GM18505 (cell line): Measurements from ENCODE around the gene LYST.
A peak's percentile ranks its signal among the peaks of the same experiment; 100 is the strongest.
"Not testable (repeated sequence)": the region's sequence is repeated elsewhere in the genome, so short reads cannot be mapped to it uniquely, and the experiment has no call there.

Experiments
- ATAC-seq: cut with Tn5 transposase; IDR thresholded peaks from one replicate; pipeline ENCODE4 v1.9.1; 2021; ENCODE audit not compliant: unreplicated experiment
- POLR2A ChIP-seq: IDR thresholded peaks from 4 replicates; pipeline ENCODE4 v1.6.1; 2011; ENCODE audit warnings: borderline replicate concordance; ENCODE audit not compliant: insufficient read depth, insufficient read length; ENCODE audit errors: extremely low read depth

LYST gene

DNA sequence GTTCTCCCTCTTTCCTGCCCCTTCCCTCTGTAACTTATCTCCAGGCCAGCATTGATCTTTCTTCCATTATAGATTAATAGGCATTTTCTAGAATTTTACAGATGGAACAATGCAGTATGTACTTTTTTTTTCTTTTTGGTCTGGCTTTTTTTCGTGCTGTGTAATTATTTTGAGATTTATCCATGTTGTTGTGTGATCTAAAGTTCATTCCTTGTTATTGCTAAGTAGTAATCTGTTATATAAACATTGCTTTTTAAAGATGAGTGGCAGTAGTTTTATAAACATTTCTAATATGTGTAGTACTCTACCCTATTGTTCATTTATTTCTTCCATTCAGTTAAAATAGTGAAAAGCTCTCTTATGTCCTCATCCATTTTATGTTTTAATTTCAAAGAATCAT, 5.9 kb downstream of the LYST start:
- ATAC-seq, result no peak
- TF ChIP-seq POLR2A, result no peak

DNA sequence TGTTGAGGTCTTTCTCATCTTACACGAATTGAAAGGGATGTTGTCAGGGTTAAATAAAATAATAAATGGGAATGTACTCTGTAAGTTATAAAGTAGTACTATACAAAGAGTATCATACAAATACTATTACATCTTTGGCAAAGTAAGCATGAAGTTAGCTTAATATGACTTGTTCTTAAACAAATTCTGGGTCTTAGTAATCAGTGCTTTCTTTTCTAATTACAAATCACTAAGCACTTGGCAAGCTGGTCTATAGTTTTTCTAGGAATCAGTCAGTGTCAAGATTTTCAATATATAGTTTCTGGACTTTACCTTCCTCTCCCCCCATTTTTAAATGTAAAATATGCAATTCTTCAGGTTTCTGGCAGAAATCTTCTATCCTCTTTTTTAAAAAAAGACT, 6.9 kb downstream of the LYST start:
- no peak for TF ChIP-seq POLR2A
- ATAC-seq, result no peak

DNA sequence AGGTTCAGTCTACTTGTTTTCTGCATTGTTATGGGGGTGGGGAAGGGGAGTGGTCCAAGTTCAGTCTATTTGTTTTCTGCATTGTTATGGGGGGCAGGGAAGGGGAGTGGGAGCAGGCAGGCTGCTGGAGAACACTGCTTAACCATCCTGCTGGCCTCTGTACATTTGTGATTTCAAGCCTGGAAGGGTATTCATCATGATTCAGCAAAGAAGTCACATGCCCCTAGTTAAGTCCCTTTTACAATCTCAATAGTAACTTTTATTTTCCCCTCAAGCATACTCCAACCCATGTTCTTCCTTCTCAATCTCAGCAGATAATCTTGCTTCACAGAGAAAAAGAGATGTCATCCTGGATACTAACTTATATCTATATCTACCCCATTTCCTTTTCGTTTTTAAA, 7.9 kb downstream of the LYST start:
- no peak for ATAC-seq
- no peak for TF ChIP-seq POLR2A

GRCh38 chr1:235857756-235858155, 8.9 kb downstream of the LYST start:
- TF ChIP-seq POLR2A, result no peak
- ATAC-seq, result no peak

GRCh38 chr1:235855811-235856429, 10.8 kb downstream of the LYST start:
- no peak for TF ChIP-seq POLR2A
- no peak for ATAC-seq

DNA sequence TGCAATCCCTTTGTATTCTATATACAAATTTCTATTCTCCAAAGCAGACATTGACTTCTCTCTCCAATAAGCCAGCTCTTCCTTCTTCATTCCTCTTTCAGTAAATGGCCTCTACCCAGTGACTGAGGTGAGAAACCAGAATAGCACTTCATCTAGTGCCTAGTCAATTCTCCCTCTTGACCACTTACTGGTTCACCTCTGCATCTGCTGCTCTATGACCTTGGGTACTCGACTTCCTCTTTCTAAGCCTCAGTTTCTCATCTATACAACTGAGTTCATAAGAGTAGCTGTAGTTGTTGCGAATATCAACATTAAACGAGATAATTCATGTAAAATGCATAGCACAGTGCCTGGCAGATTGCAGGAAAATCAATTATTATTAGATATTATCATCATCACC, 12.4 kb downstream of the LYST start:
- no peak for TF ChIP-seq POLR2A

DNA sequence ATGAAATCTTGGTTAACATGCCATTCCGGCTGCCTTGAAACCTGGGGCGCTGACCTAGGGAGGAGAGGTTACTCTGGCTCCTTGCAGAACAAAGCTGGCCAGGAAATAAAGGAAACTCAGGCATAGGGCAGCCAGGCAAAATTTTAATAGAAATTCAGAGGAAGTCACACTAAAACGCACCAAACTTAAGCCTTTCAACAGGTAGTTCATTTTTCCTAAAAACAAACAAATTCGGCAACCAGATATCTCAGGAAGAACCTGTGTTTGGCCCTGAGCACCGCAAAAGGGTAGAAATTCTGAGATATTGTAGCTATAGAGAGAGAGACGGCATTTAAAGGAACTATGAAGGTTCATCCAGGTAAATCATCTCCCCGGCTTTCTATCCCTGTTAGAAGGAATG, 13.1 kb downstream of the LYST start:
- ATAC-seq, result no peak
- no peak for TF ChIP-seq POLR2A

More for the DNA sequence above, 12.4 kb downstream of the LYST start:
- no peak for ATAC-seq

DNA sequence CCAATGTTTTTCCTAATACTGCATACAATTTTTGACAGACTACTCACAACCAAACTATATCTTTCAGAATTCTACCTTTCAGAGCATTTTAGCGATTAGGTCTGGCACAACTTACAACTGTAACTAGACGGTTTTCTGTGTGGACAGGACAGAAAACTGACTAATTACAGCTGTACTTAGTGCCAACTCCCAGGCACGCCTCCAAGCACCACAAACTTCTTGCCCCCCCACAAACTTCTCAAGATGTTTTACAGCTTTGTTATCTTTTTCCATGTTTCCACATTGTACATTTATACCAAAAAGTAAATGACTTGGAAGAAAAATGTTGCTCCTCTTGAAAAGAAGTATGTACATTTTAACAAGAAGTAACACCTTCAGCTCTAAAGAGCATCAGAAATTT, 13.8 kb downstream of the LYST start:
- ATAC-seq, result no peak
- no peak for TF ChIP-seq POLR2A

DNA sequence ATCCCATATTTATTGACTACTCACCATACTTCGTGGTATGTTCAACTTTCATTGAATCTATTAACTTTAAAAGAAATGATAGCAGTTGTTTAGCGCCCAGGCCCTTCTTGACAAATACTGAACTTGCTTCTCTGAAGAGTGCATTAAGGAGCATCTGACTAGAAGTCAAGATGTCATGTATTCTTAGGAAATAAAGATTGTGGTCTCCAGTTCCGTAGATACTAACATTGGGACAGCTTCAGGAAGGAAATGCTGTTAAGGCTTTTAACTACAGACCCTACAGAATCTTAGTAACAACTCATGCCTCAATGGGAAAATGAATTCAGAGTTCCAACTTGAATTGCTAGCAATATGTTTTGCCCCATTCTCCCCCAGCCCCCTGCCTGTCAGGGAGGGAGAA, 14.8 kb downstream of the LYST start:
- no peak for TF ChIP-seq POLR2A

GRCh38 chr1:235848251-235848650, 18.5 kb downstream of the LYST start:
- ATAC-seq, result not testable (repeated sequence)

More for the DNA sequence above, 14.8 kb downstream of the LYST start:
- no peak for ATAC-seq

GRCh38 chr1:235845656-235846107, 21.0 kb downstream of the LYST start:
- not testable (repeated sequence) for ATAC-seq

DNA sequence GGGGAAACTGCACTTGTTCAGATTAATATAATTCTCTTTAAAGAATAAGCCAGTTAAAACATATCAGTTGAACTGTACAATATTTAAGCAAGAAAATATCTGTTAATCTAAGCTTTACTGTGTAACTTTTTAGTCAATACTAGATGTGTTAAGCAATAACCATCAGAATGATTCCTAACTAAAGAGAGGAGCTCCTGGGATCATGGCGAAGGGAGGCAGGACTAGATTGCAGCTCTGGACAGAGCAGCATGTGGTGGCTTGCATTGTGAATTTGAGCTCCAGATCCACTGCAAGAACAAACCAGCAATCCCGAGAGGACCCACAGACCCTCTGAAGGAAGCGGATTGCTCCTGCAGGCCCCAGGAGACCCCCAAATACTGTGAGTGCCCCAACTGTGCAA, 21.9 kb downstream of the LYST start:
- no peak for TF ChIP-seq POLR2A
- no peak for ATAC-seq

- no peak for ATAC-seq
- no peak for TF ChIP-seq POLR2A
Measured at GRCh38 chr1:235843461-235843961, 23.2 kb downstream of the LYST start.

- ATAC-seq, result peak; percentile 76
- TF ChIP-seq POLR2A, result no peak
Measured at GRCh38 chr1:235841938-235842545, 24.7 kb downstream of the LYST start.
